Smooth muscle cell of the brain vasculature (primary cell): ENCODE results near the gene ECEL1.
"Not testable (repeated sequence)": the region's sequence is repeated elsewhere in the genome, so short reads cannot be mapped to it uniquely, and the experiment has no call there.

Experiments
- DNase-seq: peaks from one replicate; pipeline ENCODE4 v3.0.0-alpha.2; 2012; ENCODE audit warnings: low read depth, low spot score

Gene ECEL1

GRCh38 chr2:232443047-232443446, 44.6 kb downstream of the ECEL1 start:
- DNase-seq, result not testable (repeated sequence)

GRCh38 chr2:232442431-232442830, 45.2 kb downstream of the ECEL1 start:
- DNase-seq, result not testable (repeated sequence)

- not testable (repeated sequence) for DNase-seq
Observed at GRCh38 chr2:232441922-232442321, 45.7 kb downstream of the ECEL1 start.

GRCh38 chr2:232441147-232441651, 46.4 kb downstream of the ECEL1 start:
- no peak for DNase-seq

DNA sequence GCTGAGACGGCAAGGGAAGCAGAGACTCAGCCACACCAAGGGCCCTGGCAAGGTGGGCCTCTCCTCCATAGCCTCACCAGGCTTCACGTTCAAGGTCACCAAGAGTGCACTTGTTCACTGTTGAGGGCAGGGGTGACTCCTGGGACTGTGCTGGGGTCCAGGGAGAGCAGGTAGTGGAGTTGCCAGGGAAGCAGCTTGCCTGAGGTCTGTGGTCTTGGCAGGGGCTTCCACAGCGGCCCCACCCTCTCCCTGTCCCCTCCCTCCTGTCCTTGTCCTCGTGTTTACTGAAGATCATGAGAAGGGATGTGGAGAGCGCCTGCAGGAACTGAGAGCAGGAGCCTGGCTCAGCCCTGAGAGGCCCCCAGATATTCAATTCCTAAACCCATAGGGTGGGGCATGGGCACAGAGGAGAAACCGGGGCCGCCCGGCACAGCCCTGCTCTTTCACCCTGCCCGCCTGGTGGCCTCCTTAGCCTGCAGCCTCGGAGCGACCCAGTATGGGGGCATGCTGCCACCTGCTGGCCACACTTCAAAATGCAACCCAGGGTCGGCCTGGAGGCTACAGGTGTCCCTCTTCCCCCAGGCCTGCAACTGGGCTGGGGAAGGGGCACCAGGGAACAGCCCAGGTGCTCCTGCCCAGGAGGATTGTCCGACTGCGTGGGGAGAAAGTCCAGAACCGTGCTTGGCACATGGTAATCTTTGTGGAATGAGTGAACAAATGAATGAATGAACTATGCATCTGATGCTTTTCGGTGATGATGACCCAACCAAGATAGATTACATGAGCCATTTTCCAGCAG, 47.2 kb downstream of the ECEL1 start:
- DNase-seq, result peak; percentile 15

GRCh38 chr2:232439758-232440135, 47.9 kb downstream of the ECEL1 start:
- DNase-seq, result no peak

- no peak for DNase-seq
Observed at GRCh38 chr2:232438951-232439757, 48.5 kb downstream of the ECEL1 start.

DNA sequence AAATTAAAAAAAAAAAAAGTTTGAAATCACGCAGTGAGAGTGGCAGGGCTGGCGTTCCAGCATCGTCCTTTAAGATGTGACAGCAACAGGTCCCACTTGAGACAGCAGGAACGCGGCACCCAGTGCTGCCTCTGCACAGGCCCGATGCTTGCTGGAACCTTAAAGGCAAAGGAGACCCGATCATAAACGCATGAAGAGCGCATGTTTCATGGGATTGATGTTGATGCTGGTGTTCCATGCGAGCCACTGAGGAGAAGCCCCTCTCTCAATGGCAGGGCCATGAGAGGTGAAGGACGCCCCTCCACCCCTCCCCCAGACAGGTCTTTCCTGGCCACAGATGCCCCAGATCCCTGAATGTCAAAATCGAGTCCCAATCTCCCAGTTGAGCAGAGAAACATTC, 49.5 kb downstream of the ECEL1 start:
- DNase-seq, result no peak

- DNase-seq, result no peak
Observed at GRCh38 chr2:232437195-232437571, 50.5 kb downstream of the ECEL1 start.

DNA sequence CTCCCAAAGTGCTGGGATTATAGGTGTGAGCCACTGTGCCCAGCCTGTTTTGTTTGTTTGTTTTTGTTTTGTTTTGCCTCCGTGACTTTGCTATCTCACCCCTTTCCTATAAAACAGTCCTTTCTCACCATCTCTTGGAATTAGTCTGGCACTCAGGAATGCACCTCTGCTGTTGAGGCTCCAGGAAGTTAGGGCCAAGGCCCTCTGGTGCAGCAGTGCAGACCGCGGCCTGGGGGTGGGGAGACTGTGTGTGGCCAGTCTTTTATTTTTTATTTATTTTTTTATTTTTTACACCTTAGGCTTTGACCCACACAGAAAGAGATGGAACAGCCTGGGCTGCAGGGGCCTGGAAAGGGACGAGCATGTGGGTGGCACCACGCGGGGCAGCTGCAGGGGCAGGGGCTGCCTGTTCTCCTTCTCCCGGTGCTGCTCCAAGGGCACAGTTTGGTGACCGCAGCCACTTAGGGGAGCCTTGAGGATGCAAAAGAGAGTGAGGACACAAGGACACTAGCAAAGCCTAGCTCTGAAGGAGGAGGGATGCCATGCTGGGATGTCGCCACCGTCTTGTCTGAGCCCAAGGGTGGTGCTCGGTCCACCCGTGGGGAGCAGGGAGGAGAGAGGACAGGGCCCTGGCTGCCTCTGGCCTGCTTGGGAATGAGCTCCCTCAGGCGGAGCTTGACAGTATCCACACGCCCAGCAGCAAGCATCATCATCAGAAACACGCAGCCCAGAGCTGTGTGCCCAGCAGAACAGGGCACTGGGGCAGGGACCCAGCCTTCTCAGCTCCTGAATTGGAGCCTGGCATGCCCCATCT, 51.0 kb downstream of the ECEL1 start:
- no peak for DNase-seq

- no peak for DNase-seq
Observed at GRCh38 chr2:232435805-232436204, 51.8 kb downstream of the ECEL1 start.

GRCh38 chr2:232435375-232435648, 52.3 kb downstream of the ECEL1 start:
- no peak for DNase-seq

GRCh38 chr2:232434563-232435374, 52.9 kb downstream of the ECEL1 start:
- DNase-seq, result no peak

- DNase-seq, result no peak
Observed at GRCh38 chr2:232434091-232434490, 53.5 kb downstream of the ECEL1 start.

GRCh38 chr2:232433622-232434021, 54.0 kb downstream of the ECEL1 start:
- not testable (repeated sequence) for DNase-seq

GRCh38 chr2:232432598-232433184, 54.9 kb downstream of the ECEL1 start:
- DNase-seq, result no peak

GRCh38 chr2:232431705-232432590, 55.7 kb downstream of the ECEL1 start:
- no peak for DNase-seq
